CD4-positive, alpha-beta T cell treated with Interleukin-6 for 4 hours (primary cell): ENCODE measurements around the gene RNF121.
"Not testable (repeated sequence)": the region's sequence is repeated elsewhere in the genome, so short reads cannot be mapped to it uniquely, and the experiment has no call there.

Experiments used
- DNase-seq: peaks from one replicate; pipeline ENCODE4 v3.0.0-alpha.2; 2020; ENCODE audit warnings: mixed read lengths

RNF121 gene

DNA sequence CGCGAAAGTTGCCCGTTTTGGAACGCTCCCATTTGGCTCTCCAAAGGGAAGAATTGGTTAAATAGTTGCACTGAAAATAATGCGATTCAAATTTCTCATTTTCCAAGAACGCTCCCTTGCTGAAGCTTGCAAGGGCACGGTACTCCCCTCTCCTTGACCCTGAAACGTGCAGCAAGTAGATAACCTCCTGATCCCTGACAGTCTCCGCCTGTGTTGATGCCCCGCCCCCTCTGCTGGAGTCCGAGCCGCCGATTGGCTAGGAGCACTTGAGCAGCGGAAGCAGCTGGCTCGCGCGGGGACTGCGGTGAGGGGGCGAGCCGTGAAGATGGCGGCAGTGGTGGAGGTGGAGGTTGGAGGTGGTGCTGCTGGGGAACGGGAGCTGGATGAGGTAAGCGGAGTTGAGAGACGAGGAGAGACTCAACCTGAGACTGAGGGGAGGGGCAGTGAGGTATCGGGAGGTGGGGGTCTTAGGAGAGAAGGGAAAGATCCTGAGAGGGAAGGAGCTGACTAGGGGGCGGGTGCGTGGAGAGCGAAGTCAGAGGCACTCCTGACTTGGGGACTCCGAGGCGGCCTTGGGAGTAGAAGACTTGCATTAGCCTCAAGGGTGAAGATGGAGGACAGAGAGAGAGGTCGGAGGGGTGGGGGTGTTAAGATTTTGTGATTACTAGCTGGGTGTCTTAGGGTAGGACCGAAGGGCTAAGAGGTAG lies at the start of gene RNF121:
Gene RNF121 (plus strand): TSS at position 310 of the 707 bp plus-strand sequence. CDS start 16 bp downstream, at position 326.
- peak; percentile 97 for DNase-seq

DNA sequence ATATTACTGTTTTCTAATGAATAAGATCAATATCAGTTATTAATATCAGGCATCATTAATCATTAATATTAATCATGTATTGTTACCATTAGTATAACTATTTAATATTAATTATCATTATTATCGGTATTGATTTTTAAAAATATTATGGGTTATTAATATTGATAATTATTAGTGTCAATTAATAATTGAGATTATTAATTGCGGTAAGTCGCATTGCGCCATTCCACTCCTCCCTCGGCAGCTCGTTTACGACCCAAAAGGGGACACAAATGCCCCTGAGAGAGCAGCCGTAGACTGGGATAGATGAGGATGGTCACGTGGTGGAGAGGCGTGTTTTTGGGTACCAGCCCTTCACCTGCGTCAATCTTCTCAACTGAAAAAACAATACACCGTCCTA lies 43.0 kb upstream of the RNF121 start:
- DNase-seq = not testable (repeated sequence)

DNA sequence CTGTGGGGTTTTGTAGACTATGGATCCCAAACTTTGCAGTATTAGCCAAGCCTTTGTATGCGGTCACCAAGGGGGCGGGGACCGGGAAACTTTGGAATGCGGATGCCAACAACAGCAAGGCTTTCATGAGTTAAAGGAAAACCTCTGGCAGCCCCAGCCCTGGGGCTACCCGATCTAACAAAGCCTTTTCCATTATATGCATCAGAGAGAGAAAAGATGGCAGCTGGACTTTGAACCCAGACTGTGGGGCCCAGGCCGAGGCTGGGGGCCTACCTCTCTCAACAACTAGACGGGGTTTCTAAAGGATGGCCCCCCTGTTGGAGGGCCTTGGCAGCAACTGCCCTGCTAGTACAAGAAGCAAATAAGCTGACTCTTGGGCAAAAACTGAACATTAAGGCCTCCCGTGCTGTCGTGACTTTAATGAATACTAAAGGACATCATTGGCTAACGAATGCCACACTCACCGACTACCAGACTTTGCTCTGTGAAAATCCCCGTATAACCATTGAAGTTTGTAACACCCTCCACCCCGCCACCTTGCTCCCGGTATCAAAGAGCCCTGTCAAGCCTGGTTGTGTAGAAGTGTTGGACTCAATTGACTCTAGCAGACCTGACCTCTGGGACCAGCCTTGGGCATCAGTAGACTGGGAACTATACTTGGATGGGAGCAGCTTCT lies 40.4 kb upstream of the RNF121 start:
- not testable (repeated sequence) for DNase-seq

DNA sequence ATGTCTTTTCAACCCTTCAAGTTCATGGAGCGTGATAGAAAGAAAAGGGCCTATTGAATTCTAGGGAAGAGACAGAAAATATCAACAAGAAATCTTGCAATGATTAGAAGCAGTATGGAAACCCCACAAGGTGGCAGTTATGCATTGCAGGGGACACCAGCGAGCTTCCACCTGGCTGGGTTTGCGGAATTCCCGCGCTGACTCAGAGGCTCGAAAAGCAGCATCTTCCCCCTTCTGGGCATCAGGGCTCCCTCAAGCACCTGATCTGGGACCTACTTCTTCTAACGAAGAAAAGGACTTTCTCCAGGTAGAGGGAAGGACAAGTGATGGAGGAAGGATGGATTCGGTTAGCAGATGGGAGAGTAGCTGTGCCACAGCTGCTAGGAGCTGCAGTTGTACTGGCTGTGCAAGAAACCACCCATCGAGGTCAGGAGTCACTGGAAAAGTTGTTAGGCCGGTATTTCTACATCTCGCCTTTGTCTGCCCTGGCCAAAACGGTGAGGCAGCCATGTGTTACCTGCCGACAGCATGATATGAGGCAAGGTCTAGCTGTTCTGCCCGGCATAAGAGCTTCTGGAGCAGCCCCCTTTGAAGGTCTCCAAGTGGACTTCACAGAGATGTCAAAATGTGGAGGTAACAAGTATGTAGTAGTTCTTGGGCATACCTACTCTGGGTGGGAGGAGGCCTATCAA lies 39.5 kb upstream of the RNF121 start:
- not testable (repeated sequence) for DNase-seq

DNA sequence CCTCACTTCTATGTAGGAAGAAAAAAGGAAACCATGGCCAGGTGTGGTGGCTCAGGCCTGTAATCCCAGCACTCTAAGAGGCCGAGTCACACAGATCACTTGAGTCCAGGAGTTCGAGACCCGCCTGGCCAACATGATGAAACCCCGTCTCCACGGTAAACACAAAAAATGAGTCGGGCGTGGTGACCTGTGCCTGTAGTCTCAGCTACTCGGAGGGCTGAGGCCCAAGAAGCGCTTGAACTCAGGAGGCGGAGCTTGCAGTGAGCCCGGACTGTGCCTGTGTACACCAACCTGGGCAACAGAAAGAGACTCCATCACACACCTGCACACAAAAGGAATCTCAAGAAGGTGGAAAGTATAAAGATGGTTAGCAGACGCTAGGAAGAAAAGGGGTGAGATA lies 32.9 kb upstream of the RNF121 start:
- no peak for DNase-seq

DNA sequence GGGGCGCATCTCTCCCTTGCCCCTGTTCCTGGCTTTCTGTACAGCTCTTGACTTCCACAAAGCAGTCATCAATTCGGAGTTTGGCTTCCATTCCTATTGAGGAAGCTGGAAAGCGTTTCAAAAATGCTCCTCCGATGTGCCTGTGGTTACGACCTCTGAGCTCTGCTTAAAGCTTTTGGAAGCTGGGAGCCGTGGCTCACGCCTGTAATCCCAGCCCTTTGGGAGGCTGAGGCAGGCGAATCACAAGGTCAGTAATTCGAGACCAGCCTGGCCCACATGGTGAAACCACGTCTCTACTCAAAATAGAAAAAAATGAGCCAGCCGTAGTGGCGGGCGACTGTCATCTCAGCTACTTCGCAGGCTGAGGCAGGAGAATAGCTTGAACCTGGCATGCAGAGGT lies 27.7 kb upstream of the RNF121 start:
- DNase-seq = not testable (repeated sequence)

DNA sequence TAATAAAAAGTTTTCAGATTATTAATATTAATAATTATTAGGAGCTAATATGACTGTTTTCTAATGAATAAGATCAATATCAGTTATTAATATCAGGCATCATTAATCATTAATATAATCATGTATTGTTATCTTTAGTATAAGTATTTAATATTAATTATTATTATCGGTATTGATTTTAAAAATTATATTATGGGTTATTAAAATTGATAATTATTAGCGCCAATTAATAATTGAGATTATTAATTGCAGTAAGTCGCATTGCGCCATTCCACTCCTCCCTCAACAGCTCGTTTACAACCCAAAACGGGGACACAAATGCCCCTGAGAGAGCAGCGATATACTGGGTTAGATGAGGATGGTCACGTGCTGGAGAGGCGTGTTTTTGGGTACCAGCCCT lies 20.6 kb upstream of the RNF121 start:
- DNase-seq = no peak

DNA sequence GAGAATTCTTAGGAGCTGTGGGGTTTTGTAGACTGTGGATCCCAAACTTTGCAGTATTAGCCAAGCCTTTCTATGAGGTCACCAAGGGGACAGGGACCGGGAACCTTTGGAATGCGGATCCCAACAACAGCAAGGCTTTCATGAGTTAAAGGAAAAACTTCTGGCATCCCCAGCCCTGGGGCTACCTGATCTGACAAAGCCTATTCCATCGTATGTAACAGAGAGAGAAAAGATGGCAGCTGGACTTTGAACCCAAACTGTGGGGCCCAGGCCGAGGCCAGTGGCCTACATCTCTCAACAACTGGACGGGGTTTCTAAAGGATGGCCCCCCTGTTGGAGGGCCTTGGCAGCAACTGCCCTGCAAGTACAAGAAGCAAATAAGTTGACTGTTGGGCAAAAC lies 18.1 kb upstream of the RNF121 start:
- DNase-seq = not testable (repeated sequence)

DNA sequence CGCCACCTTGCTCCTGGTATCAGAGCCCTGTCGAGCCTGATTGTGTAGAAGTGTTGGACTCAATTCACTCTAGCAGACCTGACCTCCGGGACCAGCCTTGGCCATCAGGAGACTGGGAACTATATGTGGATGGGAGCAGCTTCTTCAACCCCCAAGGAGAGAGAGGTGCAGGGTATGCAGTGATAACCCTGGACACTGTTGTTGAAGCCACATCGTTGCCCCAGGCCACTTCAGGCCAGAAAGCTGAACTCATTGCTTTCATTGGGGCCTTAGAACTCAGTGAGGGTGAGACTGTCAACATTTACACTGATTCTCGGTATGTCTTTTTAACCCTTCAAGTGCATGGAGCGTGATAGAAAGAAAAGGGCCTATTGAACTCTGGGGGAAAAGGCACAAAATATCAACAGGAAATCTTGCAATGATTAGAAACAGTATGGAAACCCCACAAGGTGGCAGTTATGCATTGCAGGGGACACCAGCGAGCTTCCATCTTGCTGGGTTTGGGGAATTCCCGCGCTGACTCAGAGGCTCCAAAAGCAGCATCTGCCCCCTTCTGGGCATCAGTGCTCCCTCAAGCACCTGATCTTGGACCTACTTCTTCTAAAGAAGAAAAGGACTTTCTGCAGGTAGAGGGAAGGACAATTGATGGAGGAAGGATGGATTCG lies 17.4 kb upstream of the RNF121 start:
- DNase-seq = not testable (repeated sequence)

DNA sequence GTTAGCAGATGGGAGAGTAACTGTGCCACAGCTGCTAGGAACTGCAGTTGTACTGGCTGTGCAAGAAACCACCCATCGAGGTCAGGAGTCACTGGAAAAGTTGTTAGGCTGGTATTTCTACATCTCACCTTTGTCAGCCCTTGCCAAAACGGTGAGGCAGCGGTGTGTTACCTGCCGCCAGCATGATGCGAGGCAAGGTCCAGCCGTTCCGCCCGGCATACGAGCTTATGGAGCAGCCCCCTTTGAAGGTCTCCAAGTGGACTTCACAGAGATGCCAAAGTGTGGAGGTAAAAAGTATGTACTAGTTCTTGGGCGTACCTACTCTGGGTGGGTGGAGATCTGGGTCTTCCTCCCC lies 16.9 kb upstream of the RNF121 start:
- not testable (repeated sequence) for DNase-seq

DNA sequence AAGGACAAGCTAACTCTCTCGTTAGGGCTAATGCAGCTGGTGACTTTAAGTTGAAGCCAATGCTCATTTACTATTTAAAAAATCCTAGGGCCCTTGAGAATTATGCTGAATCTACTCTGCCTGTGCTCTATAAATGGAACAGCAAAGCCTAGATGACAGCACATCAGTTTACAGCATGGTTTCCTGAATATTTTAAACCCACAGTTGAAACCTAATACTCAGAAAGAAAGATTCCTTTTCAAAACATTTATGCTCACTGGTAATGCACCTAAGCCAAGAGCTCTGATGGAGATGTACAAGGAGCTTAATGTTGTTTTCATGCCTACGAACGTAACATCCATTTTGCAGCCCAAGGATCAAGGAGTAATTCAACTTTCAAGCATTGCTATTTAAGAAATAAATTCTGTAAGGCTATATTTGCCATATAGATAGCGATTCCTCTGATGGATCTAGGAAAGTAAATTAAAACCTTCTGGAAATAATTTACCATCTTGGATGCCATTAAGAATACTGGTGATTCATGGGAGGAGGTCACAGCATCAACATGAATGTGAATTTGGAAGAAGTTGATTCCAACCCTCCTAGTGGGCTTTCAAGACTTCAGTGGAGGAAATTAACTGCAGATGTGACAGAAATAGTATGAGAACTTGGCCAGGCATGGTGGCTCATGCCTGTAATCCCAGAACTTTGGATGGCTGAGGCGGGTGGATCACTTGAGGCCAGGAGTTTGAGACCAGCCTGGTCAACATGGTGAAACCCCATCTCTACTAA lies 14.9 kb upstream of the RNF121 start:
- no peak for DNase-seq

DNA sequence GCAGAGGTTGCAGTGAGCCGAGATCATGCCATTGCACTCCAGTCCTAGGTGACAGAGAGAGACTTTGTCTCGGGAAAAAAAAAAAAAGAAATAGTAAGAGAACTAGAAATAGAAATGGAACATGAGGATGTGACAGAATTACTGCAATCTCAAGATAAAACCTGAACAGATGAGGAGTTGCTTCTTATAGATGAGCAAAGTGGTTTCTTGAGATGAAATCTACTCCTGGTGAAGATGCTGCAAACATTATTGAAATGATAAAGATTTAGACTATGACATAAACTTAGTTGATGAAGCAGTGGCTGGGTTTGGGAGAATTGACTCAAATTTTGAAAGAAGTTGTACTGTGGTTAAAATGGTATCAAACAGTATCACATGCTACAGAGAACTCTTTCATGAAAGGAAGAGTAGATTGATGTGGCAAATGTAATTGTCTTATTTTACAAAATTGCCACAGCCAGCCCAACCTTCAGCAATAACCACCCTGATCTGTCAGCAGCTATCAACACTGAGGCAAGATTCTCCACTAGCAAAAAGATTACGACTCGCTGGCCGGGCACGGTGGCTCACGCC lies 14.1 kb upstream of the RNF121 start:
- DNase-seq = no peak

DNA sequence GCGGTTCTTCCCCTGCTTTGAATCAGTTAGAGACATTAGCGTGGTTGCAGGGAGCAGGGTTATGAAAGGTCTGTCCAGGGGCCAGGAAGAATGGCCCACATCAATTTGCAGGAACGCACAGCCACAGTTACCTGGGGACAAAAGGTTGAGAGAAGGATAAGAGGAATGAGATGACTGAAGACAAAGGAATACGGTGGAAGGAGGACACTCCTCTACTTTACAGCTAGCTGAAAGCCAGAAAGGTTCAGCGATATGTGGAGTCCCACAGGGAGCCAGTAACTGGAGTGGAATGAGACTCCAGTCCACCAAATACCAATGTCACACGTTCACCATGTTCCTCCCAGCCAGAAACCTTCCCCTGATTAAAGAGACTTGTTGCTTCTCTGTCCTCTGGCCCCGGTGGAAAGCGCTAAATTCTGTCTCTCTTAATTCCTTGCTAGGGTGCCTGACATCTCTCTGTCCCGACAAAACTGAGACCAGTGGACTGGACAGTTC lies 11.2 kb upstream of the RNF121 start:
- DNase-seq = no peak

DNA sequence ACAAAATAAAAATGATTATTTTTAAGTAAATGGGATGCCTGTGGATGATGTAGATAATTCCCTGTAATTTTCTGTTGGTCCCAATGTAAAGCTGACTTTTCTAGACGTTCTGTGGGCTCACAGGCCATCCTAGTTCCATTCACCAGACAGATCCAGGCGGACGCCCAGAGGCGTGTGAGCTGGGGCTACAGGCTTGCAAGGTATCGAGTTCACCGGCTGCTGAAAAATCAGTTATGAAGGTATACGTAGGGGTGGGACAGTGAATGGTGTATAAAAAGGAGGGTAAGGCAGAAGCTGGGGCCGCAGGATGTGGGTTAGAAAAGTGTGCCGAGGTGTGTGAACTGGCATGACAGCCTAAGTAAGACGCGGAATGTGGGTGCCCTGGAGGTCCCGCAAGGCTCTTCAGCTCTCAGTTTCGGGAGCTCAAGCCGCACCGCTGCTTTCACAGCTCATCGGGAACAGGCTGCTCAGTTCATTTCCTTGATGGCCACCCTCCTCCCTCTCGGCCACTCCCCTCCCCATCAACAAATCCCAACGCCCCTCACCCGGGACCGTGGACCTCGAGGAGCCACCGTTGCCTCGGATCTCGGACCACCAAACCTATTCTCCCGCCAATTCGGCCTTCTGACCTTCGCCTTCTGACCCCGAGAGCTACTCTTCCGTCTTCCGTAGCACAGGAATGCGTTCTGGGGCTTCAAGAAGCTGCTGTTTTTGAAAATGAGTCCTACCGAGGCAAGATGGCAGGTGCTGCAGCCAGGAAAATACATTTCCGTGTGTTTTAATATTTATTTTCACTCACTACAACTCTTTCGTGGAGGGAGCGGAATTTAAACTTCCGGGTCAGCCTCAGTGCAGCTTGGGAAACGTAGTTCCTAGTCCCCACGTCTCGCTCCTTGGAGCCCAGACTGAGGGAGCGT lies 768 bp upstream of the RNF121 start, which contains the start of gene XNDC1N:
Gene XNDC1N (minus strand): TSS at position 775 of the 917 bp plus-strand sequence. CDS start 5,241 bp downstream, outside the sequence.
- peak; percentile 77 for DNase-seq

DNA sequence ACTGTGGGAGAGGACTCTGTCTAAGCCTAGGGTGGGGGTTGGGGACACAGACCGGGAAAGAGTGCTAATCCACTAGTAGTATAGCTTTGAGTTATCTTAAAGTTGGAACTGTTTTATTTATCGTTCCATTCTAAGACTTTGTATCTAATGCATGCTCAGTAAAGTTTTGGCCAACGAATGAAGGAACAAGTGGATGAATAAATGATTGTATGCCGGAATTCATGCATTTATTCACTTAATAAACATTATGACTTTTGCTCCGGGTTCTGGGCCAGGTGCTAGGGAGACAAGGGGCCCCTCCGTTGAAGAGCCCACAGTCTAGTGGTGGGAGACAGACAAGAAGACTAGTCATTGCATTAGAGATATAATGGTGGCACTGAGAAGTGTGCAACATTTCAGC lies 645 bp downstream of the RNF121 start:
- DNase-seq = no peak

DNA sequence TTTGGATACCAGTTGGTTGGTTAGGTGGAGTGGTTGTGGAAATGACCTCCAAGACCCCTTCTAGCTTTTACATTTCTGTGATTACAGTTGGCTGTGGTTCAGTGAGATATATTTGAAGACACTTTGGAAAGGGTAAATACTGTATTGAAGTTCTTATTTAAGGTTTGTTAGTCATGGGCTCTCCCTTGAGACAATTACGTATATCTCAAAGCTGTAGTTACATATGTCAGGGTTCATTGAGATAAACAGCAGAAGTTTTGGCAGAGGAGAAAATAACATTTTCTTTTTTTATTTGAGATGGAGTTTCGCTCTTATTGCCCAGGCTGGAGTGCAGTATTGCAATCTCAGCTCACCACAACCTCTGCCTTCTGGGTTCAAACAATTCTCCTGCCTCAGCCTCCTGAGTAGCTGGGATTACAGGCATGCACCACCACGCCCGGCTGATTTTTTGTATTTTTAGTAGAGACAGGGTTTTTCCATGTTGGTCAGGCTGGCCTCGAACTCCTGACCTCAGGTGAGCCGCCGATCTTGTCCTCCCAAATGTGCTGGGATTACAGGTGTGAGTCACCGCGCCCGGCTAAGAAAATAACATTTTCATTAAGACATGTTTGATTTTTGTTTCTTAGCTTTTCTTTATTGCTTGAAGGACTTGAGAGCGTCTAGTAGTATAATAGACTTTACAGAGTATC lies 1.9 kb downstream of the RNF121 start:
- no peak for DNase-seq

DNA sequence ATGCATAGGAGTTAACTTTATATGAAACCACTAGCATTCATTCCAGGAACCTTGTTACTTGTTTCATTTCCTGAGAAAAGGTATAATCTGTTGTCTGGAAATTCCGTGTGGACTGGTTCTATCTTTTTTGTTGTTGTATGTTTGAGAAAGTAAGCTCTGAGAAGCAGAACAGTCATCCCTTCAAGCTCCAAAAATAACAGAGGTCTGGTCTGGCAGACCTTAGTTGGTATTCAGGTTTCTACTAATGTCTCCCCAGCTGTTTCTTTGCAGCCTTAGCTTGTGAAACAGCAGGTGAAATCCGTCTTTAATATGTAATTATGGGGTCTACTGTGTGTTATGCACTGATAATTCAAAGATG lies 2.4 kb downstream of the RNF121 start:
- no peak for DNase-seq

DNA sequence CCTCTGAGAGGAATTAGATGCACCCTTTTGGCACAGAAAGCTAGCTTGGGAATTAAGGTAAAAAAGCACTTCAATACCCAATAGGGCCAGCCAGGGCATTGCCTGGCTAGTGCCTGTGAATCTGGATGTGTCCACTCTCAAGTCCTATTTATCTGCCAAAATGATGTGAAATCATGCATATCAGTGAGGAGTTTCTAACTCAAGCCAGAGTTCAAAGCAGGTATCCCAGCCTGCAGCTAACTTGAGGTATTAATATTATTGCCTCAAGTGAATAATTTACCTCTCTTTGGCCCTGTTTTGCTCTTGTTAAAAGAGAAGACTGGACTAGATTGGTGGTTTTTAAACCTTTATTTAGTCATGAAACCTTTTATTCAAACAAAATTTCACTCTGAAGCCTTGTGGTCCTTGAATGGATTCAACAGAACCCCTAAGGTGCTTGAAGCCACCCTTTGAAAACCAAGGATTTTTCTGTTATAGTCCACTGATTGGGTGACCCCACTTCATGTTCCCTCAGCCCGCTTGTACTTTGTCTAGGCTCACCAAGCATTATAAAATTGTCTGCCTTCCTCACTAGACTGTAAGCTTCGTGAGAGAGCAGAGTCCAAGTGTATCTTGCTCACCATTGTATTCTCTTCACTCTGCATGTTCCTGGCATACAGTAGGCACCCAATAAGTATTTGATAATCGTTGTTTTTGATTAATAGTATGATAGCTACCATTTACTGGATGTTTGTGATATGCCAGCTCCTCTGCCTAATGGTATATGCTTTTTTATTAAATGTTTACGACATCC lies 4.5 kb downstream of the RNF121 start:
- DNase-seq = no peak

DNA sequence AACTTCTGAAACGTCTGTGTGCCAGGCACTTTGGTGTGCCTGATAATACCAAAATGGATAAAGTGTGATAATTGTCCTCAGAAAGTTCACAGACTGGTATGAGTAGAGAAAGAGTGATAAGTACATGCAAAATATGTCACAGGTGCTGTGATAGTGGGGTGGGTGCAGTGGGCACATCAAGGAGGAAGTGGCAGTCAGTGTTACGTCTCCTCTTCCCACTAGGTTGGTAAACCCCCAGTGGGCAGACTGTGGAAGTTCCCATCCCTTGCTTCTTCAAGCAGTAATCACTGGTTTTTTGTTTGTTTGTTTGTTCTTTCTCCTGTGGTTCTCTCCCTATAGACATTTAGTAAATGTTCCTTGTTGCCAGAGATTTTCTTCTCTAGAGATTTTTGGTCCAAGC lies 5.4 kb downstream of the RNF121 start:
- no peak for DNase-seq
